Sigmoid colon (tissue), 4 donors: ENCODE results near the gene ETV3.

Experiments
- CTCF ChIP-seq, 4 experiments: fragments of 450-650 bp in 3 of 4; fragments of 200-600 bp in 1 of 4; IDR thresholded peaks; one replicate each; pipeline ENCODE4 v1.5.1; 2016 to 2019; ENCODE audit warnings: antibody characterized with exemption in 4 of 4, mild to moderate bottlenecking in 3 of 4, moderate library complexity in 2 of 4
- EP300 ChIP-seq, 4 donors: sonication (generic); formaldehyde crosslinking; IDR thresholded peaks; one replicate each; pipeline ENCODE4 v1.6.1; 2017; ENCODE audit warnings: antibody characterized with exemption in 4 of 4
- POLR2A ChIP-seq, 2 donors: fragments of 450-650 bp; IDR thresholded peaks; one replicate each; pipeline ENCODE4 v1.6.1; 2016; ENCODE audit warnings: antibody characterized with exemption in 2 of 2, mild to moderate bottlenecking in 2 of 2, moderate library complexity in 2 of 2
- POLR2AphosphoS5 ChIP-seq, 4 donors: sonication (generic); formaldehyde crosslinking; IDR thresholded peaks; one replicate each; pipeline ENCODE4 v1.6.1; 2017; ENCODE audit warnings: antibody characterized with exemption in 4 of 4

- TF ChIP-seq CTCF (IDR thresholded peaks at IDR 0.05) = no peak
- TF ChIP-seq POLR2A (IDR thresholded peaks at IDR 0.05) = no peak
- TF ChIP-seq POLR2AphosphoS5 (IDR thresholded peaks at IDR 0.05) = no peak
- TF ChIP-seq EP300 (IDR thresholded peaks at IDR 0.05) = no peak
Measured at GRCh38 chr1:157119448-157119847, 18.7 kb downstream of the ETV3 start.
